Measurements from ENCODE around the gene ARNT2.

DNA sequence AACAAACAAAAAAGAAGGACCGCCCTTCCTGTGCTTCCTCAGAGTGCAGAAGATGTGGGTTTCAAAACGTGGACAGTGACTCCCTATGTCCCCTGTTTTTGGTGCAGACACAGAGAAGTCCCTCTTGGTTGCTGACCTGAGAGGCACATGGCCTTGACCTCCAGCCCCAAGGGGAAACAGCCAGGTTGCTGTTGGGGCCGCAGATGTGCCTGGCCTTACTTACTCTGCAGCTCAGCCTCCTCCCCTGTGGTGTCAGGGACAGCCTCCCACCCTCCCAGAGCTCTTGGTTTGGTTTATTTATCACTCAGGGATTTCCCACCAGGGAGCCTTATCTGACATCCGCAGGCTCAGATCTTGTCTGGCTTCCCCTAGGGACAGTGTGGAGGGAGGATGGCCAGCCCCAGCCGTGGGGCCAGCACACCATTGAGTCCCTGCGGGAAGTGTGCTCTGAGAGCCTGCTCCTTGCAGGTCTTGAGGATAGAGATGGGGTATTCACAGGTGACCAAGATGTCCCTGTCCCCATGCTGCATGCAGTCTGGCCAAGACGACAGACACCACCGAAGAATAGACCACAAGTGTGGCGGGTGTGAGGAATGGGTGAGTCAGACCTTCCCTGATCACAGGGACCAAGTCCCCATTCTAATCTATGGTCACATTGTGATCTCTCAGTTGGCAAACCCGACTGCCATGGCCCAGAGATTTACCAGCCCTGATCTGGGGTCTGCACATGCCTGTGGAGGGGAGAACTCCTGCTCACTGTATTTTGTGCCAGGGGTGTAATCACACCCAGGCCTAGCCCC, 156.6 kb downstream of the ARNT2 start:
- TF ChIP-seq CTCF (IDR thresholded peaks at IDR 0.05) (no peak), REST (IDR thresholded peaks at IDR 0.05; ENCODE audit: insufficient read depth in 1 of 2, low read depth in 2 of 2, low read length in 1 of 2) (no peak), SIN3A (IDR thresholded peaks at IDR 0.05; ENCODE audit: borderline replicate concordance, insufficient read depth, low read depth, low read length) (no peak), POLR2AphosphoS5 (IDR thresholded peaks at IDR 0.05; ENCODE audit: low read depth, low read length) (no peak)
